Ovary (tissue), 3 donors: ENCODE data around the gene ATP13A1.

Experiments
- EP300 ChIP-seq: sonication (generic); formaldehyde crosslinking; IDR thresholded peaks from one replicate; pipeline ENCODE4 v1.6.1; 2017; ENCODE audit warnings: antibody characterized with exemption
- POLR2A ChIP-seq: fragments of 450-650 bp; IDR thresholded peaks from one replicate; pipeline ENCODE4 v1.6.1; 2017; ENCODE audit warnings: antibody characterized with exemption, mild to moderate bottlenecking, moderate library complexity
- TF ChIP-seq, protein P1 (sequence below), 3 donors: fragments of 450-650 bp in 2 of 3; fragments of 200-600 bp in 1 of 3; IDR thresholded peaks; one replicate each; pipeline versions ENCODE4 v1.5.1 to v1.8.0; 2016 to 2022; ENCODE audit warnings: antibody characterized with exemption in 3 of 3, mild to moderate bottlenecking in 1 of 3
- donor health status: DM: no; HTN: no; CAD: no.

DNA sequence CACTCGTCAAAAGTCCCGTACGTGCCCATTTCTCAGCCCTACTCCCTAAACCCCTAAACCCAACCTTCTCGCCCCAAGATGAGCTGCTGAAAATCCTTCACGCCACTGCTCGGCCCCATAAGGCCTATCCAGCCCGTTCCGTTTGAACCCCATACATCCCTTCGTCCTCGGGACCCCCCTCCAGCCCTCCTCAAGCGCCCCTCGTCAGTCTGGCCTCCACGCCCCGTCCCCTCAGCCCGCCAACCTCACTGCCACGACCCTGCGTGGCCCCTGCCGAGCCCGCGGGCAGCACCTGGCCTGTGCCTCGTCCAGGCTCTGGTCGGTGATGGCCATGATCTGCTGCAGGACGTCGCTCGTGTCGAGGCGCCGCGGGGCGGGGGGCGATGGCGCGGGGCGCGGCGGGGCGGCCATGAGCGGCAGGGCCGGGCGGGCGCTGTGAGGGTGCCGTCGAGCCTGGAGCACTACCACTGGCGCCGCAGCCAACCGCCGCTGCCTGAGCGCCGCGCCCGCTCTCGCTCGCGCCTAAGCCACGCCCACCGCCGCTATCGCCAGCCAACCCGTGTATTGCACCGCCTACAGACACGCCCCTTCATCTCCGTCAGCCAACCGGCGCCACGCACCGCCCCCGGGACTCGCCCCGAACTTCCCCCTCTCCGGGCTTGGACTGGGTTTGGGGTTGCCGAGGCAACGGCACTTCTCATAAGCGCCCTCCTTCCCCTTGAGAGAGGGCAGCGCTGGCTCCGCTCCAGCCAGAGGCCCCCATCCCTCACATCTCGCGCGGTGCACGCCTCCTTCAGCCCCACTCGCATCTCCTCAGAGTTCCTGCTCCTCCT is 45.0 kb downstream of the ATP13A1 start, which contains the start of gene PBX4:
- TF ChIP-seq, protein P1, sequence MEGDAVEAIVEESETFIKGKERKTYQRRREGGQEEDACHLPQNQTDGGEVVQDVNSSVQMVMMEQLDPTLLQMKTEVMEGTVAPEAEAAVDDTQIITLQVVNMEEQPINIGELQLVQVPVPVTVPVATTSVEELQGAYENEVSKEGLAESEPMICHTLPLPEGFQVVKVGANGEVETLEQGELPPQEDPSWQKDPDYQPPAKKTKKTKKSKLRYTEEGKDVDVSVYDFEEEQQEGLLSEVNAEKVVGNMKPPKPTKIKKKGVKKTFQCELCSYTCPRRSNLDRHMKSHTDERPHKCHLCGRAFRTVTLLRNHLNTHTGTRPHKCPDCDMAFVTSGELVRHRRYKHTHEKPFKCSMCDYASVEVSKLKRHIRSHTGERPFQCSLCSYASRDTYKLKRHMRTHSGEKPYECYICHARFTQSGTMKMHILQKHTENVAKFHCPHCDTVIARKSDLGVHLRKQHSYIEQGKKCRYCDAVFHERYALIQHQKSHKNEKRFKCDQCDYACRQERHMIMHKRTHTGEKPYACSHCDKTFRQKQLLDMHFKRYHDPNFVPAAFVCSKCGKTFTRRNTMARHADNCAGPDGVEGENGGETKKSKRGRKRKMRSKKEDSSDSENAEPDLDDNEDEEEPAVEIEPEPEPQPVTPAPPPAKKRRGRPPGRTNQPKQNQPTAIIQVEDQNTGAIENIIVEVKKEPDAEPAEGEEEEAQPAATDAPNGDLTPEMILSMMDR (IDR thresholded peaks at IDR 0.05), result no peak
- TF ChIP-seq POLR2A (no peak), EP300 (no peak)
